HuH-7 (cell line): ENCODE results near the gene DCXR.

Experiments
- DNase-seq: peaks from one replicate; pipeline ENCODE4 v3.0.0; 2011; ENCODE audit warnings: low spot score

The DCXR gene

DNA sequence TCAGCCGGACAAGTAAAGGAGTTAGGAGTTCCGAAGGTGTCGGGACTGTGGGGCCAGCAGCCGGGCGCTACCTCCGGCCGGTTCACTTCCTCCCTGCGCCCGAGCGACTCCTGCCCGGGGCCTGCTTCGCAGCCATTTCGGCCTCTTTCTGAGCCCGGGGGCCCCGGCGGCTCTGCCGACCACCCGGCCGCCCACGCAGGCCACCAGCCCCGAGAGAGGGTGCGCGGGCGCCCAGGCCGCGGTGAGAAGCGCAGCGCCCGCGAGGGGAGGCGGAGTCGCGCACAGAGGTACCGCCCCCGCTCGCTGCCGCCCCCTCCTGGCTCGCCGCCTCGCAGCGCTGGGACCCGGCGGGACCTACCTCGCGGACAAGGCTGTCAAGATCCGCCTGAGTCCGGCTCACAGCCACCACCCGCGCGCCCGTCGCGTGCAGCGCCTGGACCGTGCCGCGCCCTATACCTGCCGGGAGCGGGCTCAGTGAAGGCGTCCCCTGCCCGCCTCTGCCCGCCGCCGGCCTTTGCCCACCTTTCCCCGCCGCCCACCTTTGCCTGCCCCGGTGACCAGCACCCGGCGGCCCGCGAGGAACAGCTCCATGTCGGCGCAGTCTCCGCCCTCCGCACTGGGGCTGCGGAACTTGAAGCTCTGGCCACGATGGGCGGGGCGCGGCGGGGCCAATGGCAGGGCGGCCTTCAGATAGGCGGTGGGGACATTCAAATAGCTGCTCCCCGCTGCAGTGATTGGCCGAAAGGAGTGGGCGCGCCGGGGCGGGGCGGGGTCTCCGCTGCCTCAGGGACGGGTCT lies at the start of gene DCXR:
Gene DCXR, minus strand, starts transcription at position 606 of the 797 bp plus-strand sequence. Its CDS starts 15 bp downstream, at position 591.
- peak; percentile 99 for DNase-seq

- DNase-seq, result no peak
These were observed 48.7 kb upstream of the DCXR start for GRCh38 chr17:82085931-82086764.

- no peak for DNase-seq
These were observed 47.7 kb upstream of the DCXR start for GRCh38 chr17:82085031-82085861.

DNA sequence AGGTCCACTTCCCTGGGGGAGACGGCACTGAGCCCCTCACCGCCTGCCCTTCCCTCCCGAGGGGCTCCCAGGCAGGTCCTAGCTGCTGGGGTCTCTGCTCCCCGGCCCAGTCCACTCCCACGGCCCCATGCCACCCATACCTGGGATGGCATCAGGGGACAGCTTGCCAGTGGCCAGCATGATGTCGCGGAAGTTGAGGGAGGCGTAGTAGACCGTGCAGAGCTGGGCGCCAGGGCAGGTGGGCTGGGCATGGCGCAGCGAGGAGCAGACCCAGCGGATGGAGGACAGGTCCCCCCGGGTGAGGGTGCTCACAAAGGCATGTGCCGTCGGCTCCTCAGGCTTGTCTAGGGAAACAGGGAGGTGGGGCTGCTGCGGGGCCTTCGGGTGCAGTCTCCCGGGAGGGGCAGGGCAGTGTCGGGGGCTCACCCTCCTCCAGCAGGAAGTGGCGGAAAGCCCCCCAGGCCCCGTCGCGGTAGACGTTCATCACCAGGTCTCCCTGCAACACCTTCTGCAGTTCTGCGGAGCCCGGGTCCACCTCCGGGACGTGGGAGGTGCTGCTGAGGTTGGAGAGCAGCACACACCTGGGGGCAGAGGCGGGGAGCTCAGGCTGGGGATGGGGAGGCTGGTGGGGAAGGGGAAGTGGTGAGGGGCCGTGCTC lies 47.0 kb upstream of the DCXR start:
- no peak for DNase-seq

DNA sequence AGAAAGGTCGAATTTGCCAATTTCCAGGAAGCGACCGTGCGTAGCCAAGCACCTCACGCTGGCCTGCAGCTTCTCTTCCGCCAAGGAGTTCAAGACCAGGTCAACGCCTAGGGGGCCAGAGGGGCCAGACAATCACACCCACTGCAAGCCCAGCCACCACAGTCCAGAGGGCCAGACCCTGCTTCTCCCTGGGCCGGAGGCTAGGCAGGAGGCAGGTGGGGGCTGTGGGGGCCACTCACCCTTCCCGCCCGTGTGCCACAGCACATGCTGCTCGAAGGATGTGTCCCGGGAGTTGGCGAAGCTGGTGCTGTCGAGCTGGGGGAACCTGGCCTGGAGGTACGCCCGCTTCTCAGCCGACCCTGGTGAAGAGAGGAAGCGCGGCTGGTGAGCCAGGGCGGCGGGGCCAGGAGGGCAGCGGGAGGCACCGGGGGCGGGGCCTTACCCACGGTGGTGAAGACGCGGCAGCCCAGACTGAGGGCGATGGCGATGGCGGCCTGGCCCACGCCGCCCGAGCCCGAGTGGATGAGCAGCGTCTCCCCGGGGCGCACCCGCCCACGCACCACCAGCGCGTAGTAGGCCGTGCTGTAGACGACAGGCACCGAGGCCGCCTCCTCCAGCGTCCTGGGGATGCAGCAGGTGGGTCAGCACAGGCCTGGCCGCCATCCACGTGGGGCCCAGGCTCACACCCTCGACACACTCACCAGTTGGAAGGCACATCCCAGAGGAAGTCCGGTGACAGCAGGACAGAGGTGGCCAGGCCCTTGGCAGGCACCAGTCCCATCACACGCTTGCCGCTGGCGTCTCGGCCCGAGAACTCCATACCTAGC lies 46.2 kb upstream of the DCXR start:
- DNase-seq, result no peak

DNA sequence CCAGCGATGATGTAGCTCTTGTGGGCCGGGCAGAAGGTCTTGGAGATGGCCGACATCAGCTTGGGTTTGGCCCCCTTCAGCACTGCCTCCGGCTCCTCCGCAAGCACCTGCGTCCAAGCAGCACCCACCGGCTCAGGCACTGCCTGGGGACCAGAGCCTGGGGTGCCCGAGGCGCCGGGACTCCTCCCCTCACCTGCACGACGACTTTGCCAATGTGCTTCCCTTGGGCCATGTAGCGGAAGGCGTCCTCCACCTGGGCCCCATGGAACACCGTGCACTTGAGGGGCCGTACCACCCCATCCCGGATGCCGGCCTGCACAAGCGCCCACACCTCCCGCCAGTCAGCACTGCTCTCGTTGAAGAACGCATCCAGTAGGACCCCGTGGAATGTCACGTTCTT lies 45.5 kb upstream of the DCXR start:
- no peak for DNase-seq

DNA sequence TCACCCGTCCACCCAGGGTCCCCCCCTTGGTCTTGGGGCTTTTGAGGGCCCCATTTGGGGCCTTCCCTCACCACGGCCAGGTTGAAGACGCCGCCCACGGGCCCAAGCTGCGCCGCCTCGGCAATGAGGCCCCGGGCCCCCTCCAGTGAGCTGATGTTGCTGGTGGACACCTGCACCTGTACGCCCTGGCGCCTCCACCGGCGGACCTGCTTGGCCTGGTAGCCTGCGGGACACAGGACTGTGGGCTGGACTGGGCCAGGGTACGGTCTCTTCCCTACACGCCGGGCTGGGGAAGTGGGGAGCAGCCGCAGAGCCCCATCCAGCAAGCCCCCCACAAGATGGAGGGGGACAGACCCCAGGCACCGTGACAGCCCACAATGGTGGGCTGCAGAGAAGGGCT lies 45.0 kb upstream of the DCXR start:
- DNase-seq, result no peak

- DNase-seq, result no peak
These were observed 44.5 kb upstream of the DCXR start for GRCh38 chr17:82081966-82082365.

GRCh38 chr17:82081546-82081945 lies 44.0 kb upstream of the DCXR start:
- DNase-seq, result no peak

DNA sequence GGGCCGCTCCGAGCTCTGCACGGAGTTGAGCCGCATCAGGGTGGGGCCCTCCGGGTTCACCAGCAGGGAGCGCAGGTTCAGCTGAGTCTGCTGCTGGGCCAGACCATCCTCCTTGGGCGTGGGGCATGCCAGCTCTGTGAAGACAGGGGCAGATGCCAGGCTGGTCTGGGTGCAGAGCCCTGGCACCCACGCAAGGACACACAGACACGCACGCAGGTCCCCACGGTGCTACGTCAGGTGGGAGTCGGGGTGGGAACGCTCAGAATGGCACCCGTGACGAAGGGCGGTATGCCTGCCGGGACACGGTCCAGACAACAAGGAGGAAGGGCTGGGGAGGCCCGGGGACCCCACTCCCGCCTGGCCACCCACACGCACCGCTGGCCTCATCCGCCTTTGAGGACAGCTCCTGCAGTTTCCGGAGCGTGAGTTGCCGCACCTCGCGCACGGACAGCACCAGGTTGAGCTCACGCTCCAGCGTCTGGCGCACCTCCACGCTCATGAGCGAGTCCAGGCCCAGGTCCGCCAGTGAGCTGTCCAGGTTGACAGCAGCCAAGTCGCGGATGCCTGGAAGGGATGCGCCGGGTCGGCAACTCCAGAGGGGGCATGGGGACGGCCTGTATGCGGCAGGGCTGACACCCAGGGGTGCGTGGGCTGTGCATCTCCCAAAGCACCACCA lies 43.4 kb upstream of the DCXR start:
- DNase-seq, result no peak

- DNase-seq, result no peak
These were observed 42.7 kb upstream of the DCXR start for GRCh38 chr17:82080048-82080788.

GRCh38 chr17:82079001-82079677 lies 41.6 kb upstream of the DCXR start:
- DNase-seq, result no peak

DNA sequence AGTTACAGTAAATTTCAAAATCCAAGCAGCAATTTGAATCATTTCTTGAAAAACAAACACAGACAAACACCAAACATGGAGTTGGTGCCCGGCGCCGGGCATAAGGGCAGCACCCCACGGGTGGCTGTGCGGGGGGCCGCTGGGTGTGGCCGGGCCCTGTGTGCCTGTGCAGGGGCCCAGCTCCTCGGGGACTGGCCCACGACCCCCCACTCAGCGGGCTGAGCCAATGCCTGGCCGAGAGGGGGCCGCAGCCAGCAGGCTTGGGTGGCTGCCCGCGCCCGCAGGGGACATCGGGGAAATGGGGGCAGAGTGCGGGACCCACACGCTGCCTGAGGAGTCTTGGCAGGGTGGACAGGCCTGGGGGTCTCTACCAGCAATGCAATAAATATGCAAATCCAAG lies 40.9 kb upstream of the DCXR start:
- DNase-seq, result no peak

- no peak for DNase-seq
These were observed 40.3 kb upstream of the DCXR start for GRCh38 chr17:82077617-82078358.

DNA sequence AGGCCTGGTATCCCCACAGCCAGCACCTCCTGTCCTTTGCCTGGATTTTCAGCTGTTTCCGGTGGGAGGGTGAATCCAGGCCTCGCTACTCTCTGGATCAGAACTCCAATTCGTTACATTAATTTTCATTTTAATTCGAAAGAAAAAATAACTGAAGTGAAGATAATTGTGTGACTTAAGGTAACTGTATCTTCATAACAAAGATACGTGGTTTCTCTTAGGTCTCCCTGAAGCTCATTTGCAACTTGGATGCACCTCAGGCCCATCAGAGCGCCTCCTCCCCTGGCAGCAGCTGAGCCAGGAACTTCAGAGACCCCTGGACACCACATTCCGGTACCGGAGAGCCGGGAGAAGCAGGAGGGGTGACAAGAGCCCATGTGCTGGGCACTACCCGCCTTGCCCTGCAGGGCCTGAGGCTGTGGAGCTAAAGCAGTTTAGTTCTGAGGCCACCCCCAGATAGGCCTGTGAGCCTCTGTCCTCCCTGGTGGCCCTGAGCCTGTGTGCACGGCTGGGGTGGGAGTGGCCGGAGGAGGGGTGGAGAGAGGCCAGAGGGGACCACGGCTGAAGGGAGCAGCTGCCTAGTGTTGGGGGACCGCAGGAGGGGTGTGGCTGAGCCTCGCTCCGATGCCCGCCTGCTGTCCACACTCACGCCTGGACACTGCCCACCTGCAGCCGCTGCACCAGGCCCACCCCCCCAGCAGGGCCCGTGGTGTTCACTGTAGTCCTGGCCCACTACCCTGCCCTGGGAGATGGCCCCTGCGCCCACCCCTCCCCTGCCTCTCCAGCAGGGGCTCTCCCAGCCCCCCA lies 39.5 kb upstream of the DCXR start:
- no peak for DNase-seq

DNA sequence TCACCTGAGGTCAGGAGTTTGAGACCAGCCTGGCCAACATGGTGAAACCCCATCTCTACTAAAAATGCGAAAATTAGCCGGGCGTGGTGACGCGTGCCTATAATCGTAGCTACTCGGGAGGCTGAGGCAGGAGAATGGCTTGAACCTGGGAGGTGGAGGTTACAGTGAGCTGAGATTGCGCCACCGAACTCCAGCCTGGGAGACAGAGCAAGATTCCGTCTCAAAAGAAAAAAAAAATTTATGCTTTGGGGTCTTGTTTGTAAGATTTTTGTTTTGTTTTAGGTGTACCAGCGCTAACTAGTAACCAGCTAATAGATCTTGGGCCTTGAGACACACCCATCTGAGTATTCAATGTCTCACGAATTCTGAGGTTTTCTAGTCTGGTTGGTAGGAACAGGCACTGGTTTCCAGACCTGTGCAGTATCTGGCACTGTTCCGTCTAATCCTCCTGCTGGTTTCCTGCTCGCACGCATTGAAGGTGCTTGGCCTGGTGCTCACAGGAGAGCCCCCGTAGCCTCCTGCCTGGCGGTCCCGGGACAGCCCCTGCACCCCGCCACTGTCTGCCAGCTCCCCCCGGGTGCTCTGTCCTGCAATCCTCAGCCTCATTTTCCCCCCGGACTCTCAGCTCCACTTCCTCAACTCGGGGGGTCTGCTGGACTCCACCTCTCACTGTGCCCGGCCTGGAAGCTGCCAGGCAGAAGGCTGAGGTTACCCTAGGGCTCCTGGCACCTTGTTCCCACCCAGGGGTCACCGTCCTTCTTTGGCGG lies 38.7 kb upstream of the DCXR start:
- DNase-seq, result no peak

- DNase-seq, result no peak
These were observed 35.9 kb upstream of the DCXR start for GRCh38 chr17:82073446-82073845.
